ENCODE results near the gene FXYD7.
"Not testable (repeated sequence)": the region's sequence is repeated elsewhere in the genome, so short reads cannot be mapped to it uniquely, and the experiment has no call there.

FXYD7 gene

DNA sequence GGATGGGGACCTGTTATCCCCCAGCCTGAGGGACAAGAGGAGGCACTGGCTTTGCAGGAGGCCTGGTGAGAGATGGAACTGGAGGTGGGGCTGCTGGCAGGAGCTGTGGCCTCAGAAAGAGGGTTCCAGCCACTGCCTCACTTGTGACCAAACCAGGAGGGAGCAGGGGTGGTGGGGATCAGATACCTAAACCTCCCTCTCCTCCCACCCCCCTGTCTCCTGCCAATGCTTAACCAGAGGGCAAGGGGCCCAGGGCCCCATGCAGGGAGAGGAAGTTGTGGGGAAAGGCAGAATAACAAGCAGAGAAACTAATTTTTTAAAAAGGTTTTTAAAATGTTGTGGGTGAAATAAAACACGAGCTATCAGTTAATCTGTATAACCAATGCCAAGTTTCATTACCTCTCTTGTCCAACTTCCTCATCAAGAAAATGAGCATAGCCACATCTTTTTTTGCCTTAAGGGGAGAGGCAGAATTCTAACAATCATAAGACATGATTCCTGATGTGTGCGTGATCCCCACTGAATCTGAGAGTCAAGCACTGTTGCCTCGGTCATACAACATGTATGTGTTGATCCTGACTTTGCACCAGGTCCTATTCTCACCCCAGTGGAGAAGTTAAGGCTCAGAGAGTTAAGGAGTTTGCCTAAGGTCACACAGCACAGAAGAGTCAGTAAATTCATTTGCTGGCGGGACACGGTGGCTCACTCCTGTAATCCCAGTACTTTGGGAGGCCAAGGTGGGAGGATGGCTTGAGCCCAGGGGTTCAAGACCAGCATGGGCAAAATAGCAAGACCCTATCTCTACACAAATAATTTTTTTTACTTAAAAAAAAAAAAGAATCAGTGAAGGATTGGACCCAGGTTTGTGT, 24.4 kb downstream of the FXYD7 start:
- no peak for DNase-seq

DNA sequence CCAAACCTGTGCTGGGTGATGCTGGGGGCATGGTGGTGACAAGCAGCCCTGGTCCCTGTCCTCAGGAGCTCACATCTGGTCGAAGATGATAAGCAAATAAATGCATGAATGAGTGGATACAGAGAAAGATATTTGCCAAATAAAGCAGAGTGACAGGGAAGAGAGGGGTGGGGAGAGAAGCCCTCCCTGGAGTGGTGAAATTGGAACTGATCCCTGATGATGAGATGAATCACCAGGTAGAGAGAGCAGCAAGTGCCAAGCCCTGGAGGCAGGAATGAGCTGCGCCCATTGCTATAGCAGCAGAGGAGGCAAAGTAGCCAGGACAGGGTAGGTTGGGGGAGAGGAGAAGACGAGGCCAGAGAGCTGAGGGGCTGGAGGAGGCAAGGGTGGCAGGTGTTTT, 25.1 kb downstream of the FXYD7 start:
- DNase-seq: no peak

DNA sequence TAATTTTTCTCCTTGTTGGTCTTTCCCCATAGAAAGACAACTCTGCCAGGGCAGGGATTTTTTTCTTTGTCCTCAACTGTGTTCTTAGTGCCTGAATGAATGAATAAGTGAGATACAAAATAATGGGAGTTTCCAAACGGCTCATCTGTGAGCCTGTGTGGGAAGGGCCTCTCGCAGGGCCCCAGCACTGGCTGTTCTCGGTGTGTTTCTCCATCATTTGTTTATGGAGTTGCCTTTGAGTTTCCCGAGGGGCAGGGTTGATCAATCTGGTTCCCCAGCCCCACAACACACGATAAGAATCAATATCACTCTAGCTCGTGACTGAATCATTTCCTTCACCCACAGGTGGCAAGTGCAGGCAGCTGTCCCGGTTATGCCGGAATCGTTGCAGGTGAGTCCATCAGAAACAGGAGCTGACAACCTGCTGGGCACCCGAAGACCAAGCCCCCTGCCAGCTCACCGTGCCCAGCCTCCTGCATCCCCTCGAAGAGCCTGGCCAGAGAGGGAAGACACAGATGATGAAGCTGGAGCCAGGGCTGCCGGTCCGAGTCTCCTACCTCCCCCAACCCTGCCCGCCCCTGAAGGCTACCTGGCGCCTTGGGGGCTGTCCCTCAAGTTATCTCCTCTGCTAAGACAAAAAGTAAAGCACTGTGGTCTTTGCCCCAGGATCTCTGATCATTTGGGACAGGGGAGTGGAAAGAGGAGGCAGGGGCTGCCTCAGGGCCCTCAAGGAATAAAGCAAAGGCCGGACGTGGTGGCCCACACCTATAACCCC, 26.4 kb downstream of the FXYD7 start:
- DNase-seq: no peak

DNA sequence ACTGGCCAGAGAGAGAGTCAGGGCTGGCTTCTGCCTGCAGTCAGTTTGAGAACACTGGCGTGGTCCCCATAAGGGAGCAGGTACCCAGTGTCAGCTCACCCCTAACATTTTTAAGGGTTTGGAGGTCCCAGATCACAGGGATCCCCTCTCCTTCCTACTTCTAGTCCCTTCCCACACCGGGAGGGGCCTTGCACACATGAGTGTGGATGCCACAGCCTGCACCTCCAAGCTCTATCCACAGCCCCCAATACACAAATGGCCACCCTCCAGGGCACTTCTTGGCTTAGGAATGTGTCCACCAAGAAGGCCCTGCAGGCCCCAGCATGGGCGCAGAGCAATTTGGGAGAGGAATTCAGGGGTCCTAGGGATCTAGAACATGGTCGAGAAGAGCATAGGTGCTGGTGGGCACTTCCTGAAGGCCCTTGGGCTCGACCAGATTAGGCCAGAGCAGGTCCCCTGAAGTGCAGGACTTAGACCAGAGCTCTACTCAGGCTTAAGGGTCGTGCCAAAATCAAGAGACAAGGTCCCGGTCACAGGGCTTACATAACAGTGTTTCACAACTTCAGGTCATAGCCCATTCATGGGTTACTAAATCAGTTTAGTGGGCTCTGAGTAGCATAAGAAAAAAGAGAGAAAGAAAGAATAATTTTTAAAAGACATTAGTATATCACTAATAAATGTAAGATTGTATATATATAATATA, 27.5 kb downstream of the FXYD7 start:
- no peak for DNase-seq

DNA sequence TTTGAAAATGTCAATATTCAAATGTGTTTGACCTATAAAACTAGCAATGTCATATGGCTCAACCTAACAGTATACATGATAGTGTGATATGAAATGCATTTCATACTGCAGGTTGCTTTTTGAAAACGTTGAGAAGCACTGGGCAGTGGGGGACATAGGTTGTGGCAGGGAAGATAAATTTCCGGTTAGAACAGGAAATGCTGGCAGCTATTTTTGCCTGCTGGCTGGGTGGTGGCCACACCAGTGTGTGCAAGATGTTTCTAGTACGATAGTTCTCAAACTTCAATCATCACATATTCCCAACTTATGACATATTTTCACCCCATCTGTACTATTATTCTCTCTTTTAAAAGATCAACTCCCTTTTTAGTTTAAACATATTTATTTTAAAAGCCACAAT, 28.7 kb downstream of the FXYD7 start:
- no peak for DNase-seq

DNA sequence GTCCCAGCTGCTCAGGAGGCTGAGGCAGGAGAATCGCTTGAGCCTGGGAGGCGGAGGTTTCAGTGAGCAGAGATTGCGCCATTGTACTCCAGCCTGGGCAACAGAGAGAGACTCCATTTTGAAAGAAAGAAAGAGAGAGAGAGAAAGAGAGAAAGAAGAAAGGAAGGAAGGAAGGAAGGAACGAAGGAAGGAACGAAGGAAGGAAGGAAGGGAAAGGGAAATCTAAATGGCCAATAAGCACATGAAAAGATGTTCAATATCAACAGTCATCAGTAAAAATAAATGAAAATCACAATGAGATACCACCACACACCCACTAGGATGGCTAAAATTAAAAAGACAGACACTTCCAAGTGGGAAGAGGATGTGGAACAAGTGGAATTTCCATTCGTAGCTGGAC, 31.2 kb downstream of the FXYD7 start:
- DNase-seq: no peak

DNA sequence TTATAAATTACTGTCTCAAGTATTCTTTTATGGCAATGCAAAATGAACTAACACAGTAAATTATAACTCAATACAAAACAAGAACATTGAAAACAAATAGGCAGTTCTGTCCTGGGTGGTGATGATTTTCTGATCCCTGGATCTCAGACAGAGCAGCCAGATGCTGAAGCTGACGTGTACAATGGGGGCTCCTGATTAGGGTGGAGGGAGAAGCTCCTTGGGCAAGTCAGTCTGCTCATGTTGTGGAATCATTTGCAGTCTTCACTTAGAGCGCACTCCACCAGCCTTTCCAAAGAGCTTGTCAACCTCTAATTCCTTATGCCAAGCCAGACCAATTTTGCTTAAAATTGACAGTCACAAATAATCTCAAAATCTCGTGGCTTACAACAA, 33.1 kb downstream of the FXYD7 start:
- DNase-seq: no peak

DNA sequence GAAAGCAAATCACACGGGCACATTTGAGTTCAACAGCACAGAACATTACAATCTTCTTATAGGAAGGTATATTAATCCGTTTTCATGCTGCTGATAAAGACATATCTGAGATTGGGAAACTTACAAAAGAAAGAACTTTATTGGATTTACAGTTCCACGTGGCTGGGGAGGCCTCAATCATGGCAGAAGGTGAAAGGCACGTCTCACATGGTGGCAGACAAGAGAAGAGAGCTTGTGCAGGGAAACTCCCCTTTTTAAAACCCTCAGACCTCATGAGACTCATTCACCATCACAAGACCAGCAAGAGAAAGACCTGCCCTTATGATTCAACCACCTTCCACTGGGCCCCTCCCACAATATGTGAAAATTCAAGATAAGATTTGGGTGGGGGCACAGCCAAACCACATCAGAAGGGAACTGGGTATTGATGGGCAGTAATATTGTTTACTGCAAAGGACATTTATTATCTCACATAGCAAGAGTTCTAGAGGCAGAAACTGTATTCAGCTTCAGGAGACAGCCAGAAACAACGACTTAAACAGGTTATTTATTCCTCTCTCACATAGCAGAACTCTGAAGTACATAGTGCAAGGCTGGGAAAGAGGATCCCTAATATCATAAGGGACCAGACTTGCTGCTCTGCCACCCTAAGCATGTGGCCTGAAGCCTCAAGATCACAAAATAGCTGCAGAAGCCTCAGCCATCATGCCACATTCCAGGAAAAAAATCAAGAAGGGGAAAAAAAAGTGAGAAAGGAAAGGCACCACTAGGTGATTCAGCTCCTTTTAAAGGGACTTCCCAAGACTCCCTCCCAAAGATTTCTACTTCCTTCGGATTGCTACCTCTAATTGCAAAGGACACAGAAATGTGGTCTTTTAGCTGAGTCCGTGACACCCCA, 34.6 kb downstream of the FXYD7 start:
- no peak for DNase-seq

DNA sequence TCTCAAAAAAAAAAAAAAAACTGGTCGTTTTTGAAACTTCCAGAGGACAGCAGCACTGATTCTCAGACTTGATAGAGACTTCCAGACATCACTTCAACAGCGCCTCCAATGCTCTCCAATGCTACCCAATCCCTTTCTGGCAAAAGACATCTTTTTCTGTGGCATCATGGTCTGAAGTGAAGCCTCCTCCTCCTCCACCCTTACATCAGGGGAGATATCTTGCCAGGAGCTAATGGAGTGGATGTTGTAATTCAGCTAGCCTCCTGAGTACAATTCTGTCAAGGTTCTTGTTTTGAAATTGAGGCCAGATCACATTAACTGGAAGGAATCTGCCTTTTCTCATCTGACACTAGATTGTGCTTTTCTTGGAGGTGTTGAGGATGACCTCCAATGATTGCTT, 35.6 kb downstream of the FXYD7 start:
- DNase-seq: no peak

DNA sequence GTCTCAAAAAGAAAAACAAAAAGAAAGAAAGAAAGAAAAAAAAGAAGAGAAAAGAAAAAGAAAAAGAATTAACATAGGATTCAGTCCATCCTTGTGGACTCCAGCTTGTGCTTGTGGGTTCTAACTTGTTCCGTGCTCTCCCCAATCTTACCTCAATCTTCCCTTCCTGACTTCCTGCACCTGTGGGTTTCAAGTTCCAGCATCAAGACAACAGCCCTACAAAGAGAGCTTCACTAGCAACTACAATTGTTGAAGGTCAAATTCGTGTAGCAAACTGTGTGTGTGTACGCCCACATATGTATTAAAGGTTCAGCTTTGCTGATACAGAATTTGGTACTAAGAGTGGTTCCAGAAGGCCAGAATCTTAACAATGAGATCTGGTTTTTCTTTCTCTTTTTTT, 36.8 kb downstream of the FXYD7 start:
- no peak for DNase-seq

DNA sequence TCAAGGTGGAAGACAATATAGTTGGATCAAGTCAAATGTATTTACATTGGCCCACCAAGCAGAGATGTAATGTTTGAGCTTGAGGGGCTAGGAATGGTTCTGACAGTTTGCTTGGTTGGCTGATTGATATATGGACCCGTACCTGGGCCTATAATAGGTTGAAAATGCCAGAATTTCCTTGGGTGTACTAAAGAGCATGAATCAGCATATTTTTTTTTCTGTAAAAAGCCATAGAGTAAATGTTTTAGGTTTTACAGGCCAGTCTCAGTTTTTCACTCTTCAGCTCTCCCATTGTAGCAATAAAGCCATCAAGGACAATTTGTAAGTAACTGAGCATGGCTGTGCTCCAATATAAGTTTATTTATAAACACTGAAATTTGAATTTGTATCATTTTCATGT, 38.3 kb downstream of the FXYD7 start:
- no peak for DNase-seq

DNA sequence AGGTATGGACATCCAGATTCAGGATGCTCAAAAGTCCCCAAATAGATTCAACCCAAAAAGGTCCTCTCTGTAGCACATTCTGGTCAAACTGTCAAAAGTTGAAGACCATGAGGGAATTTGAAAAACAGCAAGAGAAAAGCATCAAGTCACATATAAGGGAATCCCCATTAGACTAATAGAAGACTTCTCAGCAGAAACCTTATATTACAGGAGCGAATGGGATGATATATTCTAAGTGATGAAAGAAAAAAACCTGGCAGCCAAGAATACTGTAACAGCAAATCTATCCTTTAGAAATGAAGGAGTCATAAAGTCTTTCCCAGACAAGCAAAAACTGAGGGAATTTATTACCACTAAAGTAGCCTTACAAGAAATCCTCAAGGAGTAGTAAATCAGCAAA, 41.2 kb downstream of the FXYD7 start:
- DNase-seq: no peak

DNA sequence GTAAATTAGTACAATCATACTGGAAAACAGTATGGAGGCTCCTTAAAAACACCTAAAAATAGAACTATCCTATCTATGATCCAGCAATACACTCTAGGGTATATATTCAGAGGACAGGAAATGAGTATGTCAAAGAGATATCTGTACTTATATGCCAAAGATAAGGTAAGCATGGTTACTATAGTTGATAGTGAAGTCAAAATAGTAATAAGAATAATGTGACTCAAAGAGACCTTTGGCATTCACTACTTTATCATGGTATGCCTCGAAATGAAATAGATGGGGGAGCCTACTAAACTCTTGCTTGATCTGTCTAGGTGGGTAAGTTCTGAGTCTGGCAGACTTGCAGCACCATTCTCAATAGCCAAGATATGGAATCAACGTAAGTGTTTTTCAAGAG, 41.8 kb downstream of the FXYD7 start:
- no peak for DNase-seq

DNA sequence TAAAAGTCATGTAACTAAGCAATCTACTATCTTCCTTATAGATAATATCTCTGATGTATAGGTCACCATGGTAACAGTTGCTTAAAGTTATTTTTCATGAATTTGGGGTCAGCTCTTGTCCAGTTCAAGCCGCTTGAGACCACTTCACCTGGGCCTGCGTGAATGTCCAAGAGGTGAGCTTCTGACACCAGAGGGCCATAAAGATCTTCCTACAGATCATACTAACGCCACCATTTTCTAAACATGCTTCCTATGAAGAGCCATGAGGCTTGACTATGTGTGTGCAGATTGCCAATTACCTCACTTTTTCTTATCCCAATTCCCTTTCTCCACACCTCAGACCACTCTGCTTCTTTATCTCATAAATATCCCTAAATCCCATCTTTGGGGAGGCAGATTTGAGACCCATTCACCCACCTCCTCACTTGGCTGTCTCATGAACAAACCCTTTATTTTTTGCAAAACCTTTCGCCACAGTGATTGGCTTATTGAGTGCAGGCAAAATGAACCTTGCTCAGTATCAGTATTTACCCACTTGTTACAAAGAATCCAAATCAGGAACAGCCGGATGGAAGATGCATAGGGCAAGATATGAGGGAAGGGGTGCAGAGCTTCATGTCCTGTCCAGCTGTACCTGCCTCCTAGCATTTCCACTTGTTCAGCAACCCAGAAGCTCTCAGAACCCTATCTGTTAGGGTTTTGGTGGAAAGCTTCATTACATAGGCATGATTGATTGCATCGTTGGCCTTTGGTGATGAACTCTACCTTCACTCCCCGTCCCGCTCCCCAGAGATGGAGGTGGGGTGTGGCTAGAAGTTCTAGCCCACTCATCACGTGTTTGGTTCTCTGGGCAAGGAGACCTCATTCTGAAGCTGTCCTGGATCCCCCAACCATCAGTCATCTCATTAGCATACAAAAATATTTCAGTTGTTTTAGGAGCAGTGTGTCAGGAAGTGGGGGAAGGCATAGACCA, 51.2 kb downstream of the FXYD7 start:
- DNase-seq: no peak

DNA sequence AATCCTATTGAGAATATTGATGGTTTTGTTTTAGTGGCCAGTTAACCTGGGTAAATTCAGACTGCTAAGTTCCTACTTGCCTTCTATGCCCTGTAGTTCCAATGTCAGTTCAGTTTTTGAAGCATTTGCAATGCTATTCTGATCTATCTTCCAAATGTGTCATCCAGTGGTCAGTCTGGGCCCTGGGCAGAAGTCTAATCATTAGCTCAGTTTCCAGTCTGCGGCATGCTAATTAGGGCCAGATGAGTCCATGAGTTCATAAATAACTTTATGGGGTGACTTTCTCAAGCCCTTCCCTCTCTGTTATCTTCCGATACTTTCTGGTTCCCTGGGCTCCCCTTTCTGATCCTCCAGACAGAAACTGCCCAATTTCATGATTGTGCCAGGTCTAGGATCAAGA, 52.8 kb downstream of the FXYD7 start:
- DNase-seq: no peak

DNA sequence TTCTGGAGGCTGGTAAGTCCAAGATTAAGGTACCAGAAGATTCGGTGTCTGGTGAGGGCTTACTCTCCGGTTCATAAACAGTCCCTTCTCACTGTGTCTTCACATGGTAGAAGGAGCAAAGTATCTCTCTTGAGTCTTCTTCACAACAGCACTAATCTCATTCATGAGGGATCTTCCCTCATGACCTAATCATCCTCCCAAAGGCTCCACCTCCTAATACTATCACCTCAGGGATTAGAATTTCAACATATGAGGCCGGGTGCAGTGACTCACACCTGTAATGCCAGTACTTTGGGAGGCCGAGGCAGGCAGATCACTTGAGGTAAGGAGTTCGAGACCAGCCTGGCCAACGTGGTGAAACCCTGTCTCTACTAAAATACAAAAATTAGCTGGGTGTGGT, 53.8 kb downstream of the FXYD7 start:
- not testable (repeated sequence) for DNase-seq

DNA sequence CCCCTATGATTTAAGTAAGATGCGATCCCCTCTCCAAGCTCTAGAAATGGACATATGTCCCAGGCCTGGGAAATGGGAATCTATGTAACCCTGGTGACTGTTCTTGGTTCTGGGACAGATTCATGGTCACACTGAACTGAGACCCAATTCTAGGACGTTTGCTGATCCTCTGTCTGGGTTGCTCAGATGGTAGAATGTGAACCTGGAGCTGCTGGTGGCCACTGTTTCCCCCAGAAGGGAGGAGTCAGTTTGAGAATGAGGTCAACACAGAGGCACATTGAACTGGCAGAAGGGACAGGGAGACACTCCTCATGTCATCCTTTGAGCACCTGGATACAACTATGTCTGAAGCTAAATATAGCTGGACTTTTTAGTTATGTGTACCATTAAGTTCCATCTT, 56.4 kb downstream of the FXYD7 start:
- no peak for DNase-seq

DNA sequence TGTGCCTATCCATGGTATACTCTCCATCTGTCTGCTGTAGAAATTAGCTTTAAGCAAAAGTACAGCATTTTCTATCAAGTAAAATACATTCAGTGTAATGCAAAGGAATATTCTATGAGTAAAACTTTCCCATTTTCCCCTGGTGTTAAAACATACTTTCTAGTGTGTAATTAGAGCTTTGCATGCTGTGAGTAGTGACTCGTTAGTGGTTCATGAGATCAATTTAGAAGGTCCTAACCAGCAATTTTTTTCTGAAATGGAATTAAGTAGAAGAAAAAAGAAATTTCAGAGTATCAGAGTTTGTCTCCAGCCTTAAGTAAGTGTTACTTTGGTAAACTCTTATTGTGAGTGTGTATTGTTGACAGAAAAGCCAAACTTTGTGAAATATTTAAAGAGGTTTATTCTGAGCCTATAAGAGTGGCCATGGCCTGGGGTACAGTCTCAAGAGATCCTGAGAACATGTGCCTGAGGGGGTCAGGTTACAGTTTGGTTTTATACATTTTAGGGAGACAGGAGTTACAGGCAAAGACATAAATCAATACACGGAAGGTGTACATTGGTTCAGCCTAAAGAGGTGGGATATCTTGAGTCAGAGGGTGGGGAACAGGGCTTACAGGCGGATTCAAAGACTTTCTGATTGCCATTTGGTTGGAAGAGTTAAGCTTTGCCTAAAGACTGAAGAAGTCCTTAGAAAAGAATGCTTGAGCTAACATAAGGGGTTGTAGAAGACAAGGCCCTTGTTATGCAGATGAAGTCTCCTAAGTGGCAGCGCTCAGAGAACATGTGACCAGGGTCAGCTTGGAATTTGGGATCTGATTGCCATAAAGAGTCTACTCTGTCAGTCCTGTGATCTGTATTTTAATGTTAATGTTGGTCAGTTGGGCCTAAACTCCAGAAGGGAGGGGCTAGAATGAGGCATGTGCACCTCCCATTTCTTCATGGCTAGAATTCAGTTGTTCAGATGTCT, 60.0 kb downstream of the FXYD7 start:
- no peak for DNase-seq
